NCI-H1436 (cell line): ENCODE results near the gene WRNIP1.

Experiments
- DNase-seq: peaks from one replicate; lab custom pipeline; 2025; lab: John Stamatoyannopoulos, UW

The WRNIP1 gene

DNA sequence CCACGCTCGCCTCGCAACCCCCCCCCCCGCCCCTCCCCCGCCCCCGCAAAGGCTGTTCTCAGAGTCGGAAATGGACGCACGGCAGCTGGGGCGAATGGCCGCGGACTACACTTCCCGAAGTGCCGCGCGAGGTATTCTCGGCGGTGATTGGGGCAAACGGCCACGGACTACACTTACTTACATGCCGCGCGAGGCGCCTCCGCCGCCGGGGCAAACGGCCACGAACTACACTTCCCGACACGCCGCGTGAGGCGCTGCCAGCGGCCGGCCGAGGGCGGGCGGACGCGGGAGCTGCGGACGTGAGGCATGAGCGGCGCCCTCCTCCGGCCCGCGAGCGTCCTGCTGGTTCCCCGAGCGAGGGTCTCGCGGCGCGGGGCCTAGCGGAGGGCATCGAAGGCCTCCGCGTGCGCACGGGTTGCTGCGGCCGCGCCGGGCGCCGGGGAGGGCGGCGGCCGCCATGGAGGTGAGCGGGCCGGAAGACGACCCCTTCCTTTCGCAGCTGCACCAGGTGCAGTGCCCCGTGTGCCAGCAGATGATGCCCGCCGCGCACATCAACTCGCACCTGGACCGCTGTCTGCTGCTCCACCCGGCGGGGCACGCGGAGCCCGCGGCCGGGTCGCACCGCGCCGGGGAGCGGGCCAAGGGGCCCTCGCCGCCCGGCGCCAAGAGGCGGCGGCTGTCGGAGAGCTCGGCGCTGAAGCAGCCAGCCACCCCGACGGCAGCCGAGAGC, at the start of gene WRNIP1:
WRNIP1 (plus strand) TSS at position 228 of the 730 bp plus-strand sequence; CDS start at position 458, 230 bp downstream.
- peak; percentile 97 for DNase-seq

DNA sequence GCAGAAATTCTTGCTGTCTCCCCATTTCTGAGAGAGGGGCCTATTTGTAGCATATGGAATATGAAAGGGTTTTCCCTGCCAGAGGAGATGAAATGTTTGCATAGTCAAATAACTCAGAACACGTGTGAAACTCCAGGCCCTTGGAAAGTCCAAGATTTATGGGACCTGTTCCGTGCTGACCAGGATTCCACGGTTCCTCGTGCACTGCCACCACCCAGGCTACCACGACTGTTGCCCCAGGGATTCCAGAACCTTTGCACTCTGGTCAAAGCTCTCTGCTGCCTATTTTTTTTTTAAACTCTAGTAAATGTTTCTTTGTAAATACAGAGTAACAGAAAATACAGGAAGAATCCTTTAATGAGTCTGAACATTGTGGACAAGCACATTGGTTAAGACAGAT, 49.5 kb upstream of the WRNIP1 start:
- DNase-seq = no peak

DNA sequence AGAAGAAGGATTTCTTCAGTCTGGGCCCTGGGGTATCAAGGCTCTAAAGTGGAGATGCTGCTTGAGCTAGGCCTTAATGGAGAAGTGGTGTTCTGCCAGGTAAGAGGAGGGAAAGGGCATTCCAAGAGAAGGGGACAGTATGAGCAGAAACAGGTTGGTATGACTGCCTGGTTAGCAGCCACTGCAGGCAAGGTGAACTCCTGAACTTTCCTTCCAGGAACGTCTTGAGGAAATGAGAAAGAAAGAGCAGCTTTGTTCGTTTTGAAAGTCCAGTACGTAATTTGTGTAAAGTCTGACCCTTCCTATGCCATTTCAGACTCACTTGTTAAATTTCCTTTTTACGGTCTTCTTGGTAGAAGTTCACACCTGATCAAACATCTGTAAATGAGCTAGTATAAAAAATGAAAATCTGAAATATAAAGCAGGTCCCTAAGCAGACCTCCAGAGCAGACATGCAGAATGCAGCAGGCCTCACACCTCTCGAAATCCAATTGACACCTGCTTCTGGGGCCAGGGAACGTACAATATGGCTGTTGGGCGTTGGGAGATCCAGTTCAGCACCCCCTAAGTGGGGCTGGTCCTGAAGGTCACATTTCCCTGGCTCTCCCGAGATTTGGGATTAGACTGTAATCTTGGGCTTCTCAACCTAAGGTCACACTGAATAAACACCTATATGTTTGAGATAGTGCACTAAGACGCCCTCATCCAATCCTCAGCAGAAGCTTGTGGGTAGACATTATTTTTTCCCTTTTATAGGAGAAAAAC, 48.1 kb upstream of the WRNIP1 start:
- no peak for DNase-seq

DNA sequence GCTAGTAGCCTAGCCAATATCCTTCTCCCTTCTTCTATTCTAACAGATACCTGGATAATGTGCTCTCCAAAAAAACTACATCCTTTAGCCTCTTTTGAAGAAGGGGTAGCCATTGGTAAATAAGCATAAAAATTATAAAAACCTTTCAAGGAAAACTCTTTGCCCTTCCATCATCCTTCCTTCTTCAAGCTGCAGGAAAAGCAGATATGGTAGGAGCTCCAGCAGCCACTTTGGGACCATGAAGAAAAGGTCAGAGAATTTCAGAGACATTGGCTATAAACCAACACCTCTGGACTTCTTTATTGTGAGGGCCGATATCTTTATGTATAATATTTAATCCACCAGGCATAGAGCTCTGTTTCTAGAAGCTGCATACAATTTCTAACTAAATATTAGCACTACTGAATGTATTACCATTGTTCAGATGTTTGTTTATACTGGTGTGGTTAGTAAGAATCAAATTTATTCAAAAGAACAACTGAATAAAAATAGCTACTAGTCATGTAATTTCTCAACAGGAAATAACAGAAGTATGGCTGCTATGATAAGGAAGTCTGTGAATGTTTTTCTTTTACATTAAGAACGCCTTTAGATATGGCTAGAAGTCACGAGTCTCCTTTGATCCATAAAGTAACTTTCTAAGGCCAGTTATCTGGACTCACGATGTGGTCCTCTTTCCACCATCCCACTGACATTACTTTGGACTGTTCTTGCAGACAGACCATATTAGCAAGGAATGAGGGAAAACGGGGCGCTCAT, 46.7 kb upstream of the WRNIP1 start:
- DNase-seq = no peak

DNA sequence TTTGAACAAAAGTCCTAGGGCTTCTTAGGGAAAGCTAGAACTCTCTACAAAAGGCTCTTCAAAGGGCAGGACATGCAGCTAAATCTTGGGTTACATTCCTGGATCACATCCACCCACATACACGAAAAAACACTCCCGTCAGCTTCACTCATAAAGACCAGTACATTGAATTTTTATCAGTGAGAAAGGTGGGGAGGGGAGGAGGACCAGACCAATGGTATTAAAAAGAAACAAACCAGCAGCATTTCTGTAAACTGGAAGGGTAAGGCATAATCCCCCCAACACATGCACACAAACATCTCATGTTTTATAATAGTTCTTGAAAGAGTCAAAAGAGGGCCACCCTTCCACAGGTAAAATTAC, 46.1 kb upstream of the WRNIP1 start:
- DNase-seq = no peak

DNA sequence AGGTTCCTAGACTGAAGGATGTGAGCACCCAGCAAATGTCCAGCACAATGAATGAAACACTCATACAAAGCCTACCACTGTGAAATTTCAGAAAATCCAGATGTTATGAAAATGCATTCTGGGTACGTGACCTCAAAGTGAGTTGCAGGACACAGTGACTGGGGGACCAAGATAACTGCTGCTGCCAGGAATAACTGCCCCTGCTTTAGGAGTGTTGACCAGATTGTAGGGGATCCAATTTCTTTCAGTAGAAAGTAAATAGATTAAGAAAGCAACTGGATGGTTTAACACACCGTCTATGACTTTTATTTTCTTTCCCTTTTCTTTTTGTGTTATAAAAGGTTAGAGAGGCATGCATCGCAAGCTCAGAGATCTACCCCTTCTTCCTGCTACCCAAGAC, 44.0 kb upstream of the WRNIP1 start:
- no peak for DNase-seq

DNA sequence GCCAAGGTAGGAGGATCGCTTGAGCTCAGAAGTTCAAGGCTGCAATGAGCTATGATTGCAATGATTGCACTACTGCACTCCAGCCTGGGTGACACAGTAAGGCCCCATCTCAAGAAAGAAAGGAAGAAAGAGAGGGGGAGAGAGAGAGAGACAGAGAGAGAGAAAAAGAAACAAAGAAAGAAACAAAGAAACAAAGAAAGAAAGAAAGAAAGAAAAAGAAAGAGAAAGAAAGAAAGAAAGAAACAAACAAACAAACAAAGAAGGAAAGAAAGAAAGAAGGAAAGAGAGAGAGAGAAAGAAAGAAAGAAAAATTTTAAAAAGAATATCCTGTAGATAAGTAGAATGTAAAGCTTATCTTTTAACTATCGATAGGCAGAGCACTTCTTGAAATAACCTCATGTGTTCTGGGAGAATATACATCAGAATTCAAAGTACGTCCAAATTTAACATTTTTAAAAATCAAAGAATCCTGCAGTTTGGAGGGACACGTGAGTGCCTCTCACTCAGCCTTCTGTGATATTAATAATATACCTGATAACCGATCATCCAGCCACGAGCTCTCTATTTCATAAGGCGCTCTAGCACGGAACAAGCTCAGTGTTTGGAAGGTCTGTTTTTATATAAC, 39.7 kb upstream of the WRNIP1 start:
- DNase-seq = no peak

DNA sequence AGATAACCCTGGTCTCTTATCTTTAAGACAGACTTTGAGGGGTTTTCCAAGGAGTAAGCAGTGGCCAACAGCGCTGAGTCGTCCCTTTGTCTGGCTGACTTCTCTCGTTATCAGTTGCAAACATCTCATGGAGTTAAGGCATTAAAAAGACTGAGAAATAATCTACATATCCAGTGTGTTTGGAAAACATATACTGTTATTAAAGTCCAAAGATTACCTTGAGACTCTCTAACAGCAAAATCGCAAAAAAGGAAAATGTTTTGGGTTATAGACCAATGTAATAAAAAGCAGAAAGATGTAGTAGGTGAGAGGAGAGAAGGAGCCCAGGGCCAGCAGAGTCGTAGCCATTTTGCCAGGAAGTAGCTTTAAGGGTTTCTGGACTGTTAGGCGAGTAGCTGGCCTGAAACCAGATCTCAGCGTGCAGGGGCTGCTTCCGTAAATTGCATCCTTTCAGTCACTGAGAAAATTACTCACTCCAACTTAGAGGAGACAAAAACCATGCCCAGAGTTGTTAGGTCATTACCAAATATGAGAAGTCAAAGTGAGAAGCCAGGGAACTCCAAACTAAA, 39.1 kb upstream of the WRNIP1 start:
- DNase-seq = peak; percentile 10

DNA sequence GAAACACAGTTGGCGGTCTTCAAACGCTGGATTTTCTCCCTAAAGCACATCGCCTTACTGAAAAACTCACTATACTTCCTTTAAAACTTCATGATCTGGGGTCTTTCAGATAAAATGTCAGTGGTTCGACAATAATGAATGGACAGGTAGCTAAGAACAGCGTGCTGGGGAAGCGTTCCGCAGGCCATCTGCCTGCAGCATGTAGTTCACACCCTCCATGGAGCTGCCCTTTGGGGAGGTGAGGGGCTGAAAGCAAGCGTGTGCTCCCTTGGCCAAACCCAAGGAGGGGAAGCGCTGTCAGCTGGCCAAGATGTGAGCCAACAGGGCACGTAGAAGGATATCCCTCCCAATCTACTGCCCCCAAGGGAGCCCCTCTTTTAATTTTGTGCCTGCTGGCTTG, 35.3 kb upstream of the WRNIP1 start:
- DNase-seq = no peak

DNA sequence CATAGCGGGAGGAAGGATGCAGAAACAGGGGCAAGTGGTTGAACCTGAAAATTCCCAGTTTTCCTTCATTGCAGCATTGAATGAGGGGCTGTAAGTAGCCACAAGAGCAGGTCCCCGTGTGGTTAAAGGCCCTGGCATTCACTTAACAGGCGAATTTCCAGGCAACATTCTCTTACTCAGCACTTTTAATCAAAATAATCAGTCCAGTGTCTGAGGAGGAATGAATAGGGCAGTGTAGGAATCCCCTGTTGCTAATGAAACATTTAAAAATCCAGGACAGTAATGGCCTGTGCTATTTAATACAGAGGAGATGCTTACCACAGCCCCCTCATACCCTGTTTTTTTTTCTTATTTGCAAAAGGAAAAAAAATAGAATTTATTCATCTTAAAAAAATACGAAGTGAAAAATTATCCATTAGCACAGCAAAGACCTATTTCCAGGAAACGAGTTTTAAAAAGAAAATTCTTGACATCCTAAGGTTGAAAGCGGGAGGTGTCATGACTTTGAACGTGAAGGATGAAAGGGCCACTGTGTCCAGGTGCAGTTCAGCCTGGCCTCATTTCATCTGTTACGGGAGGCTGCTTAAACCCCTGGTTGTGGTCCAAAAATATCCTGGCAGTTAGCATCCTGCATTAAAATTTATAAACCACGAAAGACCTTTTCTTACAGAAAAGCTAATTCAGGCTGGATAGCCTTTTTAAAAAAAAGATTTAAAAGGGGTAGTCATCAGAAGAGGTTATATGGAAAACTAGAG, 34.7 kb upstream of the WRNIP1 start:
- no peak for DNase-seq

DNA sequence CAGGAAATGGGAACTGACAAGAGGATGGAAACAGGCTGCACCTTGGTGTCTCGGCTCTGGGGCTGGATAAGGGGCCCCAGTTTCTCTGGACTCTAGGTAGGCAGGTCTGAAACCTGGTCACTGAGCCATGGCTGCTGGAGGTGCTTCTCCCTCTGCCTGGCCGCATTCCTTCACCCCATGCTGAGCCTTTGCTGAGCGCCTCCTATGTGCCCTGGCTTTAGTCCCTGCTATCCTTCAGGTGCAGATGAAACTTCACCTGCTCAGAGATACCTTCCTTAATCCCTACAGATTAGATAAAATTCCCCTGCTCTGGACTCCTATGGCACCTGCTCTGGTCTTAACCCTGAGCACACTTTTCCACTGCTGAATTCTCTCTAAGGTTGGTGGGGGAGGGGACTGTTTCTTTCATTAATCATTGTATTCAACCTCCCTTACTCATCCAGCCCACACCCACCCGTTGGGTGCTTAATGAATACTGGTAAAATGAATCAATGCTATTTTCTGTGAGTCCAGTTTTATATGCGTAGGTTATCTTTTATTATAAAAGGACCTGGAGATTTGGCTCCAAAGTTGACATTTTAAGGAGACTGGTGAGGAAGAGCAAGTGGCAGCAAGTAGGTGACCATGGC, 33.8 kb upstream of the WRNIP1 start:
- no peak for DNase-seq

DNA sequence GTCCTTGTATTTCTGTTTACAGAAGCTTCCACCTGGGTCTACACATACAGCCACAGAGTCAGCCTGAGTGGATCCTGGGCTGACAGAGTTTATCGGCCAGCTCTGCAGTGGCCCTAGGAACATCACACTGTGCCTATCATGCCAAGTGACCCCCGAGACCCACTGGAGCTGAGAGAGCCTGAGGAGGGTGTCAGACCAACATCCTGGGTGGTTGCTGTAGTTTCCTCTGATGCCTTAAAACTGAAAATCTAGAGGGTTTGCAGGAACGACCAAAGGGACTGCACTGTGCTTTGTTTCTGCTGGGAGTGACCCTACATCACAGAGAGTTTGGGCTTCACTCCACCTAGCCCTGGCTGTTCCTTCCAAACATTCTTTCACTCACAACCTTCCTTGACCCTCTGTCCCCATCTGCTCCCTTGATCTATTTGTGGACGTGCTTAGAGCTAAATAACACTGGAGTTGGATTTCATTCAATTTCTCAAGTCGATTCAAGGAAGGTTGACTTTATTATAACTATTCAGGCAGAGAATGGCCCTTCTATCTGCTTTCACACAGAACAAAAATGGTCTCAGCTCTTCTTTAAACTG, 32.6 kb upstream of the WRNIP1 start:
- DNase-seq = no peak

DNA sequence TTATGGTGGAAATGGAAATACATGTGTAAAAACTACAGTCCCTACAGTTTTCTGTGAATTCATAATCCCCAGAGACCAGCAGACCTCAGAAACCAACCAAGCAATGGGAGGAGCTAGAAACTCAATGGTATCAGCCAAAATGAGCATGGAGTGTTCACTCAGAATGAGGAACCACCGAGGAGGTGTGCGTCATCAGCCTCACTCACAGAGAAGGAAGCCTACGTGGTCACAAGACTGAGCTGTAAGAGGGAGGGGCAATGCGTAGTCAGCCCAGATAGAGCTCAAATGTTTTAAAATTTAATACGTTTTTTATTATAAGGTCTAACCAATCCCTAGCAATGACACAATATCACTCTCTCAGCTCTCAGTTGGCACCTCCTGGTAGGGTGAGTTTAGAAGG, 31.9 kb upstream of the WRNIP1 start:
- DNase-seq = no peak

DNA sequence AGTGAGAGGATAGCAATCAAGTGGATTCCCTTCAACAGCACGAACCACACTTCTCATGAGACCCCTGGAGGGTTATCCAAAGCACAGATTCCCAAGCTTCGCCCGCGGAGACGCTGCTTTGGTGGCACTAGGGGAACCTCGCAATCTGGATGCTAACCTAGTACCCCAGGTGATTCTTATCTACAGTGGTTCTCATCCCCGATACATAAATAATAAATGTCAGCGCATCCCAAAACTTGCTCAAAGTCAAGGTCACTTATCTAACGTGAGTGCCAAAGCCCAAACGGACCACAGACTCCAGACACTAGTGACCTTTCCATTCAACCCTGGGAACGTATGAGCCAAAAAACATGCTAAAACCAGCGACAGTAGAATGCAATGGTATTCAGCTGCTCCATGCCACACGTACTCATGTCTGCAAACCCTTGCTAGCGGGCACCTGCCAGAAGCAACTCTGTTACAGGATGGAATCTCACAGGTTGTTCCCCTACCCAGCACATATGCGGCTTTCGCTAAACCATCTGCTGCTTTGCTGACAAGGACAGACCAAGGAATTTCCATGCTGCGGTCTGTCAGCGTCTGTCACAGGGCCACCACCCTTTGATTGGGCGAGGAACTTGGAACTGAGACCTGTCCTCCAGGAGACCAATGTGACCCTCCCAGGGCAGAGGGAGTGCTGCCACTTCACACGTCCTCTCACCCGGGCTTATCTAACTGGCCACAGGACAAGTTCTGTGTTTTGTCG, 31.3 kb upstream of the WRNIP1 start:
- DNase-seq = no peak

DNA sequence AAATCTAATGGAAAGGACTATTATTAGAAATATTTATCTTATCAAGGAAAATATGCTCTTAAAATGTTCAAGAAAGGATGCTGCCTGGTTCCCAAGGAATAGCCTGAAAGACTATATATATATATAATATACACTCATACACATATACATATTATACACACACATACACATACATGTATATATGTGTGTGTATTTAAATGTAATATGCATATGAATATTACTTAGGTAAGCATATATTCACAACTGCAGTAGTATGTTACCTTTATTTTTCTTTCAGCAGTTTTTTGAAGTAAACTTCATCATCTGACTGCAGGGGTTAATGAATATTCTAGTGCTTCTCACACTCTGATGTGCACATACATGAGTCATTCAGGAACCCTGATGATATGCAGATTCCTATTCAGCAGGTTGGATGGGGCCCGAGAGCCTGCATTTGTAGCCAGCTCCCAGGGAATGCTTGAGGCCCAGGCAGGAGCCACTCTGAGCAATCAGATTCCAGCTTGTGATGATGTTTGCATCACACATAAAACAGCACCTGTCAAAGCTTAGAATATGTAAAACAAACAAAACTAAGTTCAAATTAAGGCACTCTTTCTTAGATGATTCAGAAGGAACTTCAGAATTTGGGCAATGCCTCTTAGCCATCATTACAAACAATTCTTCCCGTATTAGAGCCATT, 30.6 kb upstream of the WRNIP1 start:
- no peak for DNase-seq

DNA sequence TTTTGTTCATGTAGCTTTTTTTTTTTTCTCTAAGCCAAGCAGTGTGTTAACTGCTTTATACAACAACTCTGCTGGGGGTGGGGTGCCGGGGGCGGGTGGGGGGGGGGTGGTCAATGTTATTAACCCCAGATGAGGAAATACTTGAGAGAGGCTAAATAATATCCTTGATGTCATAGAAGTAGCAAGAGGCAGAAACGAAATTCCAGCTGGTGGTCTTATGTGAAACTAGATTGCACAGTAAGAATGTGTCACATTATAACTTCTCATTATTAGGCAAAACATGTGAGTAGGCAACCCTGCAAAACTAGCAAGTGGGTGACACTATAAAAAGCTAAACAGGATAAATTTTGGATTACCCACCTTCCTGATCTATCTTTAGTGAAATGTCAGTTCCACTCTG, 27.3 kb upstream of the WRNIP1 start:
- no peak for DNase-seq

DNA sequence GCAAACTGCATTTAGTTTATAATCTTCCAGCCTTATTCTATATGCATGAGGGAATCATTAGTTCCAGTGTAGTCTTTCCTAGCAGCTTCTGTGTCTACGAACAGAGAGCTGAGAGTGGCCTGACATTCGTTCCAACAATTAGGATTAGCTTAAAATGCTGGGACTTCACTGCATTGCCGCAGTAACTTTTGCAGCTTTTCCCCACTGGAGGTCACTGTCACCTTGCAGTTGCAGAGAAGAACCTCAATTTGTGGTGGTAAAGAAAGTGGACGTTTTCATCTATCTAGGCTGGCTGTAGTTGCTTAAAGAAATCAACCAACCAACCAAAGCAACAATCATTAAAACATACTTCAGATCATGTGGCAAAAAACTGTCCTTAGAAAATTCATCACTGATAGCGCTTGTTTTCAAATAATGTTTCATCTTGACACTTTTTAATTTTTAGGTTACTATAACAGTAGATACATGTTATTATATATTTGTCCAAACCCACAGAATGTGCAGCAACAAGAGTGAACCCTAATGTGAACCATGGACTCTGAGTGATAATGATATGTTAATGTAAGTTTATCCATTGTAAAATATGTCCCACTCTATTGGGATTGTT, 26.7 kb upstream of the WRNIP1 start:
- DNase-seq = peak; percentile 13

DNA sequence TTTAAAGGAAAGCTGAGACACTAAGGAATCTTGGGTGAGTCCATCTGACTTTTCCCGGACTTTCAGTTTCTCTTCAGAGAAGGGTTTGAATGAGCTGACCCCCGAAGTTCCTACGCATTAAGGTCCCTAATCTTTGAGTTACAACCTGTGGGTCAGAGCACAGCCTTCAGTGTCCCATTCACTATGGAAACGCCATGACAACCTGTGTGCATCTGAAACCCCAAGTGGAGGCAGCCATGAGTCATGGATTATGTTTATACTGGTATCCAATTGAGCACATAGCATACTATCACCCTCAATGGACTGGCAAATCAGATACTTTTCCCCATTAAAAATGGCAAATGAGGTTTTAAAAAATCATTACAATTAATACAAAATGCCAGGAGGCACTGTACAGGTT, 25.9 kb upstream of the WRNIP1 start:
- no peak for DNase-seq

DNA sequence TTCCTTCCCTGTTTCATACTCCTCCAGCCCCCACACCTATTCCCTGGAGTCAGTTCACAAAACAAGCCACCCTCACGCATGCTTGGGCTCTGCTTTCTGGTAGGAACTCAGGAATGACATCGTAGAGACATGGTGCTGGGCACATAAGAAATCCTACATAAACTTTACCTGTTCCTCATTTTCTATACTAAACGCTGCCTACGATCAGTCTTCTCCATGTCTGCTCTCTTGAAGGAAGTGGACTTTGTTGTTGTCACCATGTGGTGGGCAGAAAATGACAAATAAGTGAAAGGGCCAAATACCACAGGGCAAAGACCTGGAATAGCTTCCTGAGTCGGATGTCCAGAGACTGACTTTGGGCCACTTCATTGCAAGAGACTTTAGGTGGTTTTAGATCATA, 24.6 kb upstream of the WRNIP1 start:
- DNase-seq = no peak
